CD14-positive monocyte (primary cell): ENCODE data around the gene SPINT3. TPM values are rescaled to one million over a fixed set of nuclear protein-coding genes. Genes with fewer than 3 reads are reported as not detected.

Source experiments
- DNase-seq, 3 donors: peaks; one replicate each; pipeline ENCODE4 v3.0.0-alpha.2; 2011 to 2022
- H2AFZ ChIP-seq: 2 replicates; pipeline ENCODE4 v1.6.0; 2012; ENCODE audit warnings: mild to moderate bottlenecking, low read depth, low read length, inconsistent platforms; ENCODE audit not compliant: insufficient read depth, poor library complexity, severe bottlenecking
- H3K27ac ChIP-seq, 2 donors: 1 replicate in 1 of 2; 2 replicates in 1 of 2; pipeline ENCODE4 v1.5.1; 2012 to 2013; ENCODE audit warnings: low read length in 2 of 2, control low read depth in 1 of 2, inconsistent platforms in 1 of 2, low read depth in 1 of 2, mild to moderate bottlenecking in 1 of 2
- H3K27me3 ChIP-seq, 2 donors: one replicate each; pipeline versions ENCODE4 v1.6.0 to v1.6.1; 2011 to 2013; ENCODE audit warnings: low read length in 2 of 2; ENCODE audit not compliant: control insufficient read depth in 2 of 2, insufficient read depth in 2 of 2
- H3K36me3 ChIP-seq, 2 donors: replicated peaks in 1 of 2; 1 replicate in 1 of 2; 2 replicates in 1 of 2; pipeline versions ENCODE4 v1.5.1 to v1.6.1; 2012 to 2013; ENCODE audit warnings: low read length in 2 of 2, control low read depth in 1 of 2, inconsistent platforms in 1 of 2, mild to moderate bottlenecking in 1 of 2; ENCODE audit not compliant: insufficient read depth in 2 of 2, control insufficient read depth in 1 of 2
- H3K4me1 ChIP-seq, 2 donors: 1 replicate in 1 of 2; 2 replicates in 1 of 2; pipeline versions ENCODE4 v1.5.1 to v1.6.1; 2012 to 2013; ENCODE audit warnings: low read length in 2 of 2, control low read depth in 1 of 2, inconsistent platforms in 1 of 2, mild to moderate bottlenecking in 1 of 2, moderate library complexity in 1 of 2; ENCODE audit not compliant: insufficient read depth in 2 of 2, control insufficient read depth in 1 of 2
- H3K4me2 ChIP-seq: replicated peaks from 2 replicates; pipeline ENCODE3; 2012; ENCODE audit warnings: low read length, moderate library complexity, mild to moderate bottlenecking; ENCODE audit not compliant: poor library complexity, severe bottlenecking; ENCODE audit errors: extremely low read depth
- H3K4me3 ChIP-seq, 3 experiments: fragments of 200-600 bp in 1 of 3; sonication (generic) in 1 of 3; replicated peaks in 1 of 3; 1 replicate in 2 of 3; 2 replicates in 1 of 3; pipeline ENCODE4 v1.5.1; 2011 to 2013; ENCODE audit warnings: low read length in 3 of 3, mild to moderate bottlenecking in 3 of 3, control low read depth in 2 of 3, low read depth in 2 of 3, inconsistent platforms in 1 of 3, moderate library complexity in 1 of 3
- H3K79me2 ChIP-seq: 2 replicates; pipeline ENCODE4 v1.6.0; 2012; ENCODE audit warnings: mild to moderate bottlenecking, control low read depth, inconsistent platforms, low read length, moderate library complexity; ENCODE audit not compliant: insufficient read depth
- H3K9ac ChIP-seq: 2 replicates; pipeline ENCODE4 v1.6.0; 2017; ENCODE audit warnings: low read length, mild to moderate bottlenecking; ENCODE audit not compliant: insufficient read depth, poor library complexity, severe bottlenecking
- H3K9me3 ChIP-seq, 2 donors: replicated peaks in 1 of 2; 1 replicate in 1 of 2; 2 replicates in 1 of 2; pipeline versions ENCODE4 v1.5.1 to v1.6.1; 2012 to 2013; ENCODE audit warnings: low read length in 2 of 2, control low read depth in 1 of 2; ENCODE audit not compliant: control insufficient read depth in 1 of 2, insufficient read depth in 1 of 2
- H4K20me1 ChIP-seq: 2 replicates; pipeline ENCODE4 v1.6.0; 2012; ENCODE audit warnings: mild to moderate bottlenecking, low read length, control low read depth, moderate library complexity; ENCODE audit not compliant: insufficient read depth
- H3K27ac Mint-ChIP-seq, 7 donors: one replicate each; pipeline ENCODE4 v1.8.0; 2020; ENCODE audit warnings: mild to moderate bottlenecking in 7 of 7, mixed read lengths in 7 of 7, moderate library complexity in 6 of 7, inconsistent platforms in 2 of 7
- H3K27me3 Mint-ChIP-seq, 3 donors: one replicate each; pipeline ENCODE4 v1.8.0; 2021 to 2022; ENCODE audit warnings: low read depth in 3 of 3, mild to moderate bottlenecking in 3 of 3, mixed read lengths in 3 of 3, moderate library complexity in 3 of 3, inconsistent platforms in 1 of 3
- H3K36me3 Mint-ChIP-seq, 2 donors: one replicate each; pipeline ENCODE4 v1.8.0; 2020; ENCODE audit warnings: mixed read lengths in 2 of 2, inconsistent platforms in 1 of 2, mild to moderate bottlenecking in 1 of 2
- H3K4me1 Mint-ChIP-seq: one replicate; pipeline ENCODE4 v1.8.0; 2020; ENCODE audit warnings: mild to moderate bottlenecking, mixed read lengths
- H3K4me3 Mint-ChIP-seq, 2 donors: one replicate each; pipeline ENCODE4 v1.8.0; 2020; ENCODE audit warnings: mild to moderate bottlenecking in 2 of 2, mixed read lengths in 2 of 2, moderate library complexity in 1 of 2
- H3K9me3 Mint-ChIP-seq, 7 donors: one replicate each; pipeline ENCODE4 v1.8.0; 2020 to 2022; ENCODE audit warnings: mixed read lengths in 7 of 7, mild to moderate bottlenecking in 6 of 7, moderate library complexity in 6 of 7, inconsistent platforms in 2 of 7
- WGBS: methylation state at CpG from one replicate; pipeline ENCODE4 v1.1.5; 2013; ENCODE audit warnings: missing lambda C conversion rate; ENCODE audit not compliant: insufficient coverage; 5-methylcytosine and 5-hydroxymethylcytosine counted together
- intact Hi-C, 2 donors: fragments of 100-400 bp; cut with micrococcal nuclease; formaldehyde crosslinking; loops; one replicate each; pipeline versions ENCODE4 v1.15.0 to v1.15.1; 2023
- polyA plus RNA-seq, 3 donors: library from polyadenylated mRNA; depleted of rRNA in 1 of 3; unstranded in 2 of 3; stranded (reverse) in 1 of 3; fragments of 300-500 nt in 2 of 3; fragments of >200 nt in 1 of 3; fragmentation: Illumina TruSeq in 2 of 3; gene quantifications; 1 replicate in 2 of 3; 2 replicates in 1 of 3; pipeline ENCODE4 v1.2.3, GENCODE V29; 2012 to 2021
- TF ChIP-seq, protein P1 (sequence below): fragments of 200-600 bp; IDR thresholded peaks from one replicate; pipeline ENCODE4 v1.8.0; 2022; ENCODE audit warnings: antibody characterized with exemption, mild to moderate bottlenecking

SPINT3 gene
- polyA plus RNA-seq, 3 donors: not detected

DNA sequence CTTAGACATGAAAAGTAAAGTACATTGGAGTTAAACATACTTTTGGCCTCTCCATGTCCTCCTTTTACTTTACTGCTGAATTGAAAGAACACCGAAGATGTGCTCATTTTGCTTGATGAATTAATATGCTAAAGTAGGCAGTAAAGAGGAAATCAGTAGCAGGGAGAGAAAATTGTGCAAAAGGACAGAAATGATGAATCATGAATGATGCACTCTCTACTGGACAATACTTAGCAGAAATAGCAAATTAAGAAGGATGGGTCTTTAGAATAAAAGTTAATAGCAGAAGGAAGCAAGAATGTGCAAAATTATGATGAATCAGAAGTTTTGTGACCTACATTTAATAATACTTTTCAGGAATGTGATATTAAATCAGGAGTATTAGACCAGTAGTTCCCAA, 8.4 kb upstream of the SPINT3 start:
- Histone ChIP-seq H4K20me1 (no peaks in the 10 kb centered on the region), H3K9me3 (no peaks in the 10 kb centered on the region), H3K27me3 (peaks cover 8 to 15% of the 10 kb centered on the region in 2 donors), H3K79me2 (no peaks in the 10 kb centered on the region), H3K36me3 (no peaks in the 10 kb centered on the region), H3K4me3 (no peak overlapping the region), H3K4me2 (no peak overlapping the region), H3K9ac (no peak overlapping the region), H2AFZ (no peak overlapping the region), H3K27ac (no peak overlapping the region), H3K4me1 (no peaks in the 10 kb centered on the region)
- H3K36me3 Mint-ChIP-seq: no peaks in the 10 kb centered on the region
- peak in 1 of 3 donors; percentile 14 for DNase-seq
- intact Hi-C loops: no loop called here
- TF ChIP-seq, protein P1, sequence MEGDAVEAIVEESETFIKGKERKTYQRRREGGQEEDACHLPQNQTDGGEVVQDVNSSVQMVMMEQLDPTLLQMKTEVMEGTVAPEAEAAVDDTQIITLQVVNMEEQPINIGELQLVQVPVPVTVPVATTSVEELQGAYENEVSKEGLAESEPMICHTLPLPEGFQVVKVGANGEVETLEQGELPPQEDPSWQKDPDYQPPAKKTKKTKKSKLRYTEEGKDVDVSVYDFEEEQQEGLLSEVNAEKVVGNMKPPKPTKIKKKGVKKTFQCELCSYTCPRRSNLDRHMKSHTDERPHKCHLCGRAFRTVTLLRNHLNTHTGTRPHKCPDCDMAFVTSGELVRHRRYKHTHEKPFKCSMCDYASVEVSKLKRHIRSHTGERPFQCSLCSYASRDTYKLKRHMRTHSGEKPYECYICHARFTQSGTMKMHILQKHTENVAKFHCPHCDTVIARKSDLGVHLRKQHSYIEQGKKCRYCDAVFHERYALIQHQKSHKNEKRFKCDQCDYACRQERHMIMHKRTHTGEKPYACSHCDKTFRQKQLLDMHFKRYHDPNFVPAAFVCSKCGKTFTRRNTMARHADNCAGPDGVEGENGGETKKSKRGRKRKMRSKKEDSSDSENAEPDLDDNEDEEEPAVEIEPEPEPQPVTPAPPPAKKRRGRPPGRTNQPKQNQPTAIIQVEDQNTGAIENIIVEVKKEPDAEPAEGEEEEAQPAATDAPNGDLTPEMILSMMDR: no peak
- H3K27ac Mint-ChIP-seq: no peak overlapping the region
- H3K4me3 Mint-ChIP-seq: no peak overlapping the region
- peaks cover 0 to 3% (median 0%) of the 10 kb centered on the region in 7 donors for H3K9me3 Mint-ChIP-seq
- H3K27me3 Mint-ChIP-seq: peaks cover 7 to 29% (median 13%) of the 10 kb centered on the region in 3 donors
- peaks cover 1% of the 10 kb centered on the region for H3K4me1 Mint-ChIP-seq
- no CpG with 5 or more reads among the region's 1 CpG for WGBS

DNA sequence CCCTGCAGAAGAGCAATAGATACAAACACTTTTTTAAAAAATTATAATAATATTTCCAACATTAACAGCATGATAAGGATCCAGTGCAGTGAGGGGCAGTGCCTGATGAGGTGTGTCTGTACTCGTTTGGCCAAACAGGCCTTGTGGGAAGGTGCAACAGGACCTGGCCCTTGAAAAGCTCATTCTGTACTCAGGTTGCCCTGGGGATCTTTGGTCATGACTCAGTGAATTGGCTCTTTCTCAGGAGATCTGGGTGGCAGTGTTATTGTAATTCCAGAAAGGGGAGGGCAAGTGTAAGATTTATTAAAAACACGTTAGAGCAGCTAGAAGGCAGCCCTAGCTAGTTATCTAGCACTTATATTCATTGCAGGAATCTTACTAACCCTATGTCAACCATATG, 2.9 kb upstream of the SPINT3 start:
- Mint-ChIP-seq H3K4me1 (no peaks in the 10 kb centered on the region), H3K27me3 (peaks cover 3 to 19% (median 10%) of the 10 kb centered on the region in 3 donors), H3K9me3 (peaks cover 0 to 3% (median 0%) of the 10 kb centered on the region in 7 donors), H3K4me3 (no peak overlapping the region), H3K36me3 (no peaks in the 10 kb centered on the region), H3K27ac (no peak overlapping the region)
- no peak overlapping the region for H3K9ac ChIP-seq
- no peak overlapping the region for H3K4me3 ChIP-seq
- intact Hi-C loops: no loop called here
- no peaks in the 10 kb centered on the region for H3K36me3 ChIP-seq
- H3K4me1 ChIP-seq: no peaks in the 10 kb centered on the region
- H2AFZ ChIP-seq: no peak overlapping the region
- 38% methylated on average over 1 of the region's 2 CpGs for WGBS
- H3K79me2 ChIP-seq: no peaks in the 10 kb centered on the region
- peaks cover 7 to 15% of the 10 kb centered on the region in 2 donors for H3K27me3 ChIP-seq
- DNase-seq: no peak
- no peaks in the 10 kb centered on the region for H4K20me1 ChIP-seq
- no peaks in the 10 kb centered on the region for H3K9me3 ChIP-seq
- no peak overlapping the region for H3K4me2 ChIP-seq
- TF ChIP-seq, protein P1: no peak
- no peak overlapping the region for H3K27ac ChIP-seq
